ENCODE measurements around the gene MAGI1.

MAGI1 gene

GRCh38 chr3:66018057-66019033 is 20.4 kb downstream of the MAGI1 start:
- TF ChIP-seq, protein P1, sequence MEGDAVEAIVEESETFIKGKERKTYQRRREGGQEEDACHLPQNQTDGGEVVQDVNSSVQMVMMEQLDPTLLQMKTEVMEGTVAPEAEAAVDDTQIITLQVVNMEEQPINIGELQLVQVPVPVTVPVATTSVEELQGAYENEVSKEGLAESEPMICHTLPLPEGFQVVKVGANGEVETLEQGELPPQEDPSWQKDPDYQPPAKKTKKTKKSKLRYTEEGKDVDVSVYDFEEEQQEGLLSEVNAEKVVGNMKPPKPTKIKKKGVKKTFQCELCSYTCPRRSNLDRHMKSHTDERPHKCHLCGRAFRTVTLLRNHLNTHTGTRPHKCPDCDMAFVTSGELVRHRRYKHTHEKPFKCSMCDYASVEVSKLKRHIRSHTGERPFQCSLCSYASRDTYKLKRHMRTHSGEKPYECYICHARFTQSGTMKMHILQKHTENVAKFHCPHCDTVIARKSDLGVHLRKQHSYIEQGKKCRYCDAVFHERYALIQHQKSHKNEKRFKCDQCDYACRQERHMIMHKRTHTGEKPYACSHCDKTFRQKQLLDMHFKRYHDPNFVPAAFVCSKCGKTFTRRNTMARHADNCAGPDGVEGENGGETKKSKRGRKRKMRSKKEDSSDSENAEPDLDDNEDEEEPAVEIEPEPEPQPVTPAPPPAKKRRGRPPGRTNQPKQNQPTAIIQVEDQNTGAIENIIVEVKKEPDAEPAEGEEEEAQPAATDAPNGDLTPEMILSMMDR (IDR thresholded peaks at IDR 0.05; ENCODE audit: control extremely low read depth, extremely low read depth, low read depth, missing control alignments): no peak
- CTCF ChIA-PET: interaction anchor here (1.3 to 2.9 kb wide), 3 partner anchors 9 to 18 kb away, joined by 3 to 9 read pairs (median 4); no protein-coding TSS in a partner anchor
- POLR2A ChIA-PET: no interaction called here
- DNase-seq (ENCODE audit: extremely low spot score): no peak

- ChIA-PET POLR2A (no interaction called here), CTCF (interaction anchor here (0.9 to 1.6 kb wide), 3 partner anchors 9 to 12 kb away, joined by 3 to 4 read pairs (median 3); no protein-coding TSS in a partner anchor)
- DNase-seq (ENCODE audit: extremely low spot score): no peak
- TF ChIP-seq, protein P1 (IDR thresholded peaks at IDR 0.05; ENCODE audit: control extremely low read depth, extremely low read depth, low read depth, missing control alignments): no peak
These were observed 21.1 kb downstream of the MAGI1 start for GRCh38 chr3:66017591-66017990.

- POLR2A ChIA-PET: no interaction called here
- DNase-seq (ENCODE audit: extremely low spot score): no peak
- CTCF ChIA-PET: interaction anchor here (0.9 to 1.6 kb wide), 3 partner anchors 9 to 11 kb away, joined by 3 to 4 read pairs (median 3); no protein-coding TSS in a partner anchor
- TF ChIP-seq, protein P1 (IDR thresholded peaks at IDR 0.05; ENCODE audit: control extremely low read depth, extremely low read depth, low read depth, missing control alignments): no peak
These were observed 21.6 kb downstream of the MAGI1 start for GRCh38 chr3:66017084-66017483.

GRCh38 chr3:66015841-66016240 is 22.9 kb downstream of the MAGI1 start:
- TF ChIP-seq, protein P1 (IDR thresholded peaks at IDR 0.05; ENCODE audit: control extremely low read depth, extremely low read depth, low read depth, missing control alignments): no peak
- no peak for DNase-seq (ENCODE audit: extremely low spot score)
- POLR2A ChIA-PET: no interaction called here
- CTCF ChIA-PET: interaction anchor here (1.0 kb wide), 1 partner anchor 18 kb away, joined by 3 read pairs; no protein-coding TSS in a partner anchor

GRCh38 chr3:66014651-66015050 is 24.1 kb downstream of the MAGI1 start:
- CTCF ChIA-PET: no interaction called here
- TF ChIP-seq, protein P1 (IDR thresholded peaks at IDR 0.05; ENCODE audit: control extremely low read depth, extremely low read depth, low read depth, missing control alignments): no peak
- POLR2A ChIA-PET: no interaction called here
- no peak for DNase-seq (ENCODE audit: extremely low spot score)

- DNase-seq (ENCODE audit: extremely low spot score): no peak
- TF ChIP-seq, protein P1 (IDR thresholded peaks at IDR 0.05; ENCODE audit: control extremely low read depth, extremely low read depth, low read depth, missing control alignments): no peak
- POLR2A ChIA-PET: no interaction called here
- CTCF ChIA-PET: no interaction called here
These were observed 24.7 kb downstream of the MAGI1 start for GRCh38 chr3:66014056-66014455.

All from GM10248 (cell line).